Natural killer cell (primary cell): Measurements from ENCODE around the gene PRCP. TPM values are rescaled to one million over a fixed set of nuclear protein-coding genes. Genes with fewer than 3 reads are reported as not detected.

Experiments
- ATAC-seq, 3 donors: fragments of 150-1000 bp in 2 of 3; fragments of 200-7000 bp in 1 of 3; cut with Tn5 transposase; 1 replicate in 1 of 3; 2 replicates in 2 of 3; pipeline ENCODE4 v1.10.0; 2021; ENCODE audit warnings: mild to moderate bottlenecking in 2 of 3, moderate library complexity in 2 of 3
- DNase-seq, 2 donors: peaks; one replicate each; pipeline versions ENCODE4 v3.0.0 to v3.0.0-alpha.2; 2013 to 2021; ENCODE audit warnings: mixed read lengths in 1 of 2
- H3K27ac ChIP-seq: one replicate; pipeline ENCODE4 v1.5.1; 2013; ENCODE audit warnings: mild to moderate bottlenecking, low read length
- H3K27me3 ChIP-seq: one replicate; pipeline ENCODE4 v1.6.1; 2013; ENCODE audit warnings: low read length; ENCODE audit not compliant: control insufficient read depth, insufficient read depth
- H3K36me3 ChIP-seq: one replicate; pipeline ENCODE4 v1.6.1; 2013; ENCODE audit warnings: low read length; ENCODE audit not compliant: control insufficient read depth, insufficient read depth
- H3K4me1 ChIP-seq: one replicate; pipeline ENCODE4 v1.6.1; 2013; ENCODE audit warnings: low read length; ENCODE audit not compliant: control insufficient read depth, insufficient read depth
- H3K4me3 ChIP-seq: one replicate; pipeline ENCODE4 v1.5.1; 2013; ENCODE audit warnings: low read length
- H3K9me3 ChIP-seq: one replicate; pipeline ENCODE4 v1.6.1; 2013; ENCODE audit warnings: low read length; ENCODE audit not compliant: control insufficient read depth, insufficient read depth
- H3K27ac Mint-ChIP-seq, 2 donors: one replicate each; pipeline ENCODE4 v1.8.0; 2022; ENCODE audit warnings: mild to moderate bottlenecking in 2 of 2, mixed read lengths in 2 of 2, moderate library complexity in 1 of 2
- H3K27me3 Mint-ChIP-seq, 2 donors: one replicate each; pipeline ENCODE4 v1.8.0; 2022; ENCODE audit warnings: low read depth in 2 of 2, mixed read lengths in 2 of 2
- H3K36me3 Mint-ChIP-seq: one replicate; pipeline ENCODE4 v1.8.0; 2022; ENCODE audit warnings: mixed read lengths
- H3K4me1 Mint-ChIP-seq, 2 donors: one replicate each; pipeline ENCODE4 v1.8.0; 2022; ENCODE audit warnings: mixed read lengths in 2 of 2
- H3K4me3 Mint-ChIP-seq: one replicate; pipeline ENCODE4 v1.8.0; 2022; ENCODE audit warnings: mild to moderate bottlenecking, moderate library complexity, mixed read lengths
- H3K9me3 Mint-ChIP-seq, 2 donors: one replicate each; pipeline ENCODE4 v1.8.0; 2022; ENCODE audit warnings: mixed read lengths in 2 of 2
- CTCF ChIP-seq: fragments of 200-600 bp; IDR thresholded peaks from one replicate; pipeline ENCODE4 v1.8.0; 2022; ENCODE audit warnings: antibody characterized with exemption
- WGBS: methylation state at CpG from one replicate; pipeline ENCODE4 v1.1.7; 2013; ENCODE audit warnings: missing lambda C conversion rate; ENCODE audit not compliant: insufficient coverage; 5-methylcytosine and 5-hydroxymethylcytosine counted together
- intact Hi-C: fragments of 100-400 bp; cut with micrococcal nuclease; formaldehyde crosslinking; loops from one replicate; pipeline ENCODE4 v1.14.2; 2022
- total RNA-seq, 4 donors: library from RNA; stranded (reverse); fragments of 120-200 nt in 1 of 4; gene quantifications; one replicate each; pipeline versions ENCODE4 v1.2.3 to v1.2.4, GENCODE V29; 2013 to 2022

Gene PRCP
- total RNA-seq, 3 donors from 2014 or later (not counting 1 experiment from before 2014, with no cell fraction given), result 28.1 to 30.0 (median 30.0) TPM

- Histone ChIP-seq H3K9me3 (no peaks in the 10 kb centered on the region), H3K36me3 (no peaks in the 10 kb centered on the region), H3K4me3 (no peak overlapping the region), H3K4me1 (no peaks in the 10 kb centered on the region), H3K27ac (no peak overlapping the region), H3K27me3 (no peaks in the 10 kb centered on the region)
- Mint-ChIP-seq H3K9me3 (no peaks in the 10 kb centered on the region), H3K4me3 (no peak overlapping the region), H3K27ac (no peak overlapping the region), H3K27me3 (peaks cover 0 to 6% of the 10 kb centered on the region in 2 donors), H3K4me1 (no peaks in the 10 kb centered on the region), H3K36me3 (no peaks in the 10 kb centered on the region)
- intact Hi-C loops, result no loop called here
- no peak for TF ChIP-seq CTCF
- DNase-seq (no peak), ATAC-seq (no peak)
- WGBS, result 21% methylated on average over 5 of the region's 5 CpGs
These were observed 109.3 kb downstream of the PRCP start for GRCh38 chr11:82790723-82791484.

GRCh38 chr11:82787981-82788380 lies 112.2 kb downstream of the PRCP start:
- H3K4me1 Mint-ChIP-seq, result no peaks in the 10 kb centered on the region
- no peaks in the 10 kb centered on the region for H3K36me3 Mint-ChIP-seq
- H3K36me3 ChIP-seq, result no peaks in the 10 kb centered on the region
- no peak for TF ChIP-seq CTCF
- no peak overlapping the region for H3K4me3 Mint-ChIP-seq
- no peaks in the 10 kb centered on the region for H3K27me3 ChIP-seq
- H3K9me3 Mint-ChIP-seq, result peaks cover 0 to 2% of the 10 kb centered on the region in 2 donors
- H3K9me3 ChIP-seq, result no peaks in the 10 kb centered on the region
- peaks cover 0 to 6% of the 10 kb centered on the region in 2 donors for H3K27me3 Mint-ChIP-seq
- intact Hi-C loops, result no loop called here
- no peak overlapping the region for H3K27ac Mint-ChIP-seq
- WGBS, result 93% methylated on average over 4 of the region's 4 CpGs
- H3K27ac ChIP-seq, result no peak overlapping the region
- H3K4me3 ChIP-seq, result no peak overlapping the region
- ATAC-seq (no peak), DNase-seq (no peak)
- H3K4me1 ChIP-seq, result no peaks in the 10 kb centered on the region

- Histone ChIP-seq H3K4me1 (no peaks in the 10 kb centered on the region), H3K9me3 (no peaks in the 10 kb centered on the region), H3K27me3 (no peaks in the 10 kb centered on the region), H3K27ac (no peak overlapping the region), H3K4me3 (no peak overlapping the region), H3K36me3 (no peaks in the 10 kb centered on the region)
- DNase-seq, result no peak
- no peak overlapping the region for H3K4me3 Mint-ChIP-seq
- no peaks in the 10 kb centered on the region for H3K4me1 Mint-ChIP-seq
- ATAC-seq, result no peak
- no peak overlapping the region for H3K27ac Mint-ChIP-seq
- H3K27me3 Mint-ChIP-seq, result peaks cover 2 to 6% of the 10 kb centered on the region in 2 donors
- no peak for TF ChIP-seq CTCF
- H3K36me3 Mint-ChIP-seq, result no peaks in the 10 kb centered on the region
- WGBS, result 60% methylated on average over 2 of the region's 3 CpGs
- peaks cover 3 to 4% of the 10 kb centered on the region in 2 donors for H3K9me3 Mint-ChIP-seq
- intact Hi-C loops, result no loop called here
These were observed 113.4 kb downstream of the PRCP start for GRCh38 chr11:82786836-82787235.

- intact Hi-C loops, result no loop called here
- no peaks in the 10 kb centered on the region for H3K36me3 Mint-ChIP-seq
- Histone ChIP-seq H3K36me3 (no peaks in the 10 kb centered on the region), H3K9me3 (no peaks in the 10 kb centered on the region), H3K27me3 (no peaks in the 10 kb centered on the region), H3K27ac (no peak overlapping the region), H3K4me1 (no peaks in the 10 kb centered on the region), H3K4me3 (no peak overlapping the region)
- no peaks in the 10 kb centered on the region for H3K4me1 Mint-ChIP-seq
- H3K4me3 Mint-ChIP-seq, result no peak overlapping the region
- ATAC-seq (no peak), DNase-seq (no peak)
- H3K9me3 Mint-ChIP-seq, result peaks cover 6 to 8% of the 10 kb centered on the region in 2 donors
- peaks cover 6 to 7% of the 10 kb centered on the region in 2 donors for H3K27me3 Mint-ChIP-seq
- no peak for TF ChIP-seq CTCF
- WGBS, result 100% methylated on average over 2 of the region's 2 CpGs
- no peak overlapping the region for H3K27ac Mint-ChIP-seq
These were observed 114.2 kb downstream of the PRCP start for GRCh38 chr11:82786001-82786400.
